ENCODE results near the gene TRERF1.

TRERF1 gene

DNA sequence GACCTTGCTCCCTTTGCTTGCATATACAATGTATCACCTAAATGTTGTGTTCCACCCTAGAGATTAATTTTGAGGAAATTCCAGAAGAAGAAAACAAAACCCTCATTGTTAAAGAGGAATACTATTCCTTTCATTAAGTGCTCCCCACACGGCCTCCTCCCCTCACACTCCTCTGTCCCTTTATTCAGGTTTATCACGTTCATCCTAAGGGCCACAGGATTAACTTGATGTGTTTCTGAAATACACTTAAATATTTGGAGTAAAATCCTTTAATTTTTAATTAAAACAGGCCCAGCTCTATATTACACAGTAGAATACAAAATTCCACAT, 144.6 kb downstream of the TRERF1 start:
- DNase-seq (ENCODE audit: low read depth in 2 of 2) = no peak

DNA sequence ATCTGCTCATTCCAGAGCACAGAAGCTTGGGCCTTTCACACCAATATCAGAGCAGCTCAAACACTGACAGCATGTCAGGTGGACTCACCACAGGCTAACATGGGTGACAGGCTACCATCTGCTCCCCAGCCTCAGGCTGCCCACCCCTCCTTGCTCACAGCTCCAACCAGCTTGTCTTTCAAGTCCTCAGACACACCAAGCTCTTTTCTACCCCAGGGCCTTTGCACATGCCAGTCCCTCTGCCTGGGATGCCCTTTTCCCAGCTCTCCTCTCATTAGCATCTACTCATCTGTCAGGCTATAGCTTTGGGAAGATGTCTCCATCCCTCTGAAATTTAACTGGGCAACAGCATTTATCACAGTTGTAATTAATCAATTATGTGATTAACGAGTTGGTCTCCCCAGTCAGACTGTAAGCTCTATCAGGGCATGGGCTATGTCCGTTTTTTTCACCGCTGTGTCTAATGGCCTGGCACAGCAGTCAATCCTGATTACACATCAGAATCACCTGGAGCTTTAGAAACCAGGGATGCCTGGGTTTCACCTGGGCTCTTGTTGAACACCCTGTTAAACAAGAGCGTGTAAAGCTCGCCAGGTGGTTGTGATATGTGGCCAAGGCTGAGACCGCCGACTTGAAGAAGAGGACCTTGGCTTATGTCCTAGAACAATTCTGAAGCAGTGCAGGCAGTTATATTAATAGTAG, 145.1 kb downstream of the TRERF1 start:
- DNase-seq (ENCODE audit: low read depth in 2 of 2) = no peak

DNA sequence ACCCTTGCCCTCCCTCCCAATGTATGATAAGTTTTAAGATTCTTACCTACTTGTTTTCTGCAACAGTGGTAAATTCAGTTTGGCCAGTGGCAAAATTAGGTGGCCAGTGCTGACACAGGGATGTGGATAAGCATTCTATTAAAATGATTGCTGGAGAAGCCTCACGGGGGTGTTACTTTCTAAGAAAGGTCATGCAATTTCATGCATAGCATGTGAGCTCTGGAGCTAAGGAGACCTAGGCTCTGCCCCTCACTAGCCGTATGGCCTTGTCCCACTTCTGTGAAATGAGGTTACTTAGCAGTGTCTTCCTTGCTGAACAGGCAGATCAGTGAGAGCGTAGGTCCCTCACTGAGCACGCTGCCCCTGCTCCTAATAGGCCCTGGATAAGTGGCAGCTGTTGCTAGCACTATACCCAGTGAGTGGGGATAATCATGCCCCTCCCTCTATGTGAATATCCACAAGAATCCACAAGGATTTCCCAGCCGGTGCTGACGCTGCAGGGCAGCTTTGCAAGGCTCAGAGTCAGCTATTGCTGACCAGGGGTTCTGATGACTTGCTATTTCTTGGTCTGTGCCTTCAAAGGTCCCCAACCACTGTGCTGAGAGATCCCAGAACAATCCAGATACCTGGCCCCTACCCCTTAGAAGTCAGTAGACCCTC, 147.5 kb downstream of the TRERF1 start:
- DNase-seq (ENCODE audit: low read depth in 2 of 2) = no peak

DNA sequence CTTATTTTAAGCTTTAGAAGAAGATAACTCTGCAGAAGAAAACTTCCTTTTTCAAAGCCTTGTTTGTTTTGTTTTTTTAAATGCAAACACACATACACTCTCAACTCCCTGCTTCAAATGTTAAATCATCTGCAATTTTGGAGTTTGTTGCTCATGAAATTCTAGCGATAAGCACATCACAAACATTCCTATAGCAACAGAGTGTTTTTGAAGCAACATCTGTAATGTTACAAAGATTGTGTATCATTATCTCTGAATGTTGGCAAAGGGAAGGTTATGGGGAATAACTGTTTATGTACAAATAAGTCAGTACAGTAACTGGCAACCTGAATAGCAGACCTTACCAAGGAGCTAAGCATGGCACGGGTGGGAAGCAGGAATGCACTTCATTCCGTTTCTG, 149.3 kb downstream of the TRERF1 start:
- DNase-seq (ENCODE audit: low read depth in 2 of 2) = no peak

DNA sequence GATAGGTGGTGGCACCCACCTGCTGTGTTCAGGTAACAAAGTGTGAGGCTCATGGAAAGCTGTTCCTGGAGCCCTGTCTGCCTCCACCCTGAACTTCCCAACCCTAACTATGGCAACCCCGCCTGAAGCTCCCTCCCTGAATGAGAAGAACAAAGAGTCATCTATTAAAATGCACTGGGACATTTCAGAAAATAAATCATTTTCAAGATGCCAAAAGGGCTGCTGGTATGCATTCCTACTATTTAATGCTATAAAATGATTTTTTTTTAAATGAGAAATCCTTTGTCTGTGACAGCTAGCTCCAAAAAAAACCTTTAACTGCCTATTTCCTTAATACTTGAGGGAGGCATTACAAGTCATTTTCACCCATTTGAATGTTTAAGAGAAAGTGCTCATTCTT, 149.7 kb downstream of the TRERF1 start:
- DNase-seq (ENCODE audit: low read depth in 2 of 2) = no peak

DNA sequence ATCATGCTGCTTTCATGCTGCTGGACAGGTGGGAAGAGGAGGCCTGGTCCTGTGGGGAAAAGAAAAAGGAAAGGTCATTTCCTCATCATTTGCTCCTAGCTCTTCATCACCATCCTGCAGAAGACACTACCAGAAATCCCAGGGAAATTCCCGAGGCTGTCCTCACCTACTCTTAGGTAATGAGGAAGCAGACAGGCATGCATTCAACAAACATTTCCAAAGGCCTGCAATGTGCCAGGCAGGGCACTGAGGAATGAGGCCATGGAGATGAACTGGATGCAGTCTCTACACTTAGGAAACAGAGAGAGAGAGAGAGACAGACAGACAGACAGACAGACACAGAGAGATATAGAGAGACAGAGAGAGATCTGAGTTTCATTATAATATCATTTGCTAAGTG, 151.0 kb downstream of the TRERF1 start:
- DNase-seq (ENCODE audit: low read depth in 2 of 2) = no peak

DNA sequence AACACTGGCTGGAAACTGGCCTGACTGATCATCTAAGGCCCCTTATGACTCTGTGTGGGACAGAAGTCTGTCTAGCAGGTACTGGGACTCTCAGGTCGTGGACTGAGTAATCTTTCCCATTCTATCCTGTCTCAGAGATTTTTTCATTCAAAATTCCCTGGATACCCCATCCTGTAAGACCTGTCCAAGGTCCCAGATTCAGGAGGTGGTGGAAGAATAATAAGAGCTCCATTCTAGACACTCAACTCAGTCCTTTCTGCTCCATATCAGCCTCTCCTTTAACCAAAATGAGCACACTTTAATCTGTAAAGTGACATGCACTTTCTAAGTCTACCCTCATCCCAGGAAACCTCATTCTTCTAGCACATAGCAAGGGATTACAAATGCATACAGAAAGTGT, 151.5 kb downstream of the TRERF1 start:
- DNase-seq (ENCODE audit: low read depth in 2 of 2) = no peak

DNA sequence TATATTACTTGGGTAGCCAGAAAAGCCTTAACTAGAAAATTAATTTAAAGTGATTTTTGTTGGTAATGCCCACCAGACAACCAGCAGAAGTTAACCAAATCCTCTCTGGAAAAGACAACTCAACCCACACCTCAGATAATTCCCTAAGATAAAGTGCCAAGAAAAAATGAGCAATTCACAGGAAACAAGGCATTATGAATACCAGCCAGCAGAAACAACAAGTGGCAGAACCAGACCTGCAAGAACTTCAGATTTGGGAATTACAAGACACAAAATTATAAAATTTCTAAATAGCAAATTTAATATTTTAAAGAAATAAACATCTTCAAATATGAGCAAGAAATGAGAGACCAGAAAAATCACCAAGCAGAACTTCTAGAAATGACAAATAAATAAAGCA, 154.1 kb downstream of the TRERF1 start:
- no peak for DNase-seq (ENCODE audit: low read depth in 2 of 2)

DNA sequence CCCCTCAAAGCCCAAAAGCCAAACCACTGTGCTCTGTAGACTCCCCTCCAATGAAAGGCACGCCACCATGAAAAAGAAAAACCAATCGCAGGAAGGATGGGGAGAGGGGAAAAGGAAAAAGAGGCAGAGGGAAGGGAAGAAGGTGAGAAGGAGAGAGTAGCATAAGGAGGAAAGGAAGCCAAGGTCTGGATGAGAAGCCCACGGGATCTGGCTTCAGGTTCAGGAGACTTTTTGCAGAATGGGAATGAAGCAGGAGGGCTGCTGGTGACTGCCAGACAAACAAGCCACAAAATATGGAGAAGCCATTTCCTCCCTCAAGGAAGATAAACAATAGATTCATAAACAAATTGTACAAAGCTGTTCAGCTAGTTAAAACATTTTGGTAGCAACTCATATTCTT, 155.1 kb downstream of the TRERF1 start:
- DNase-seq (ENCODE audit: low read depth in 2 of 2) = no peak

DNA sequence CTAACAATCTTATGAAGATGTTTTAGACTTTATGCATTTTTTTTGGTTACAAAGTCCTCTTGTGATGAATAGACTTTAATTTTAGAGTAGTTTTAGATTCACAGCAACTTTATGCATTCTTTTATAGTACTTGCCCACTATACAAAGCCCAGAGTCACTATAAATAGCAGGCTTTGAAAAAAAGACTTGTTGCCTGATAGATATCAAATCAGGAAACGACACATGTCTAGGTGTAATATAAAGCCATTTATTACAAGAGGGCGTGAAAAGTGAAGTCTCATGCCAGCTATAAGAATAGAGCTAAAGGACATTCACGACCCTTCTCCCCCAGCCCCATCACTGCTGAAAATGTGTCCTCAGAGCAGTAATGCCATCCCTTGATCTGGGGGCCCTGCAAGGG, 156.0 kb downstream of the TRERF1 start:
- DNase-seq (ENCODE audit: low read depth in 2 of 2) = no peak

DNA sequence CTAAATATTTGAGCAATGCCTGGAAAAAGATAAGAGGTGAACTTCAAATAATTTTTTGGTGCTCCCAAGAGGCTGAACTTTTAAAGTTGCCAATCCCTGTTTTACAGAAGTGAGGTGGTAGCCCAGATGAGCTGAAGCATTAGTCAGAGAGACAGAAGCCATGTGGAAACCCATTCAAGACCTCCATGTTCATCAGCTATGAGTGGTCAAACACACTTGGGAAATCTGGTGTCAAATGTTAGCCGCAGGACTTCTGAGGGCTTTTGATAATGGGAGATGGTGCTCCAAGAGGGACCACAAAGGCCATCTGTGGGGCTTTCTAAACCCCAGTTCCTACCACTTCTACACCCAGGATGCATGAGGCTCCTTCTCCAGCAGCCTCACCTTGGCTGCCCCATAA, 156.5 kb downstream of the TRERF1 start:
- no peak for DNase-seq (ENCODE audit: low read depth in 2 of 2)

DNA sequence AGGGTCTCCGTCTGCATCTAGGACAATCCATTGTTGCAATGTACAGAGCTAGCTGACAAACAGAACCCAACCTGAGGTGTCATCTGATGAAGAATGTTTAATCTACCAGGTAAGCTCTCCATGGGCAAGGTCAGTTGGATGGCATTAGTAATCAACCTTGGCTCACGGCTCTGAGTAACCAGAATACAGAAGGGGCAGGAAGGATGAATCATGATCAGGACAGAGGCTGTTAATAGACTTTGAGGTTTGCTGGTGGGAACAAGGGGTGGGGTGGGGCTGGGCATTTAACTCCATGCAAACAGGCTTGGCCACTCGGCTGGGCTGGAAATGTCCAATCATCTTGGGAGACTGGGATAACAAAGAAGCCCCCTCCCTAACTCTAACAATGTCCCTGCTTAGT, 157.0 kb downstream of the TRERF1 start:
- no peak for DNase-seq (ENCODE audit: low read depth in 2 of 2)

DNA sequence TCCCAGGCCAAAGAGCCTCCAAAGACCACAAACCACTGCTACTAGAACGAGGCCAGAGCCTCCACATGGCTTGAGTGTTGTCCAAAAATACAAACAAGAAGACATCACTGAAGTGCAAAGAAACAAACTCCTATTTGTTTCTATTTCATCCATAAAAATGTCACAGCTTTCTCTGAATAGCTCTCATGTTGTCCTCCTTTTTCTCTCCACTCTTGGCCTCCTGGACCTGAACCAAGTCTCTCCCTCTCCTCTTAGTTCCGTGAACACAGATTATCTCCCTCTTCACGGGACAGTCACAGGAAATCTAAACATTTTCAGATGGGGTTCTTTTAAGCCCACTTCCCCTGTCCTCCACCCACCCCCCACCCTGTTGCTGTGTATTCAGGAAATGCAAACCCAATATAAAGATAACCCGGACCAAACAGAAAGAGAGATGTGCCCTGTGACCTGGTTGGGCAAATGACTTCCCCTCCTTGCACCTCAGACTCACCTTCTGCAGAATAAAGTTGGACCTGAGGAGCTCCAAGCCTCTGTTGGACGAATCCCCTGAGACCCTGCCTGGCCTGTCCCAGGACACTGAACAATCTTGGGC, 158.2 kb downstream of the TRERF1 start:
- no peak for DNase-seq (ENCODE audit: low read depth in 2 of 2)

DNA sequence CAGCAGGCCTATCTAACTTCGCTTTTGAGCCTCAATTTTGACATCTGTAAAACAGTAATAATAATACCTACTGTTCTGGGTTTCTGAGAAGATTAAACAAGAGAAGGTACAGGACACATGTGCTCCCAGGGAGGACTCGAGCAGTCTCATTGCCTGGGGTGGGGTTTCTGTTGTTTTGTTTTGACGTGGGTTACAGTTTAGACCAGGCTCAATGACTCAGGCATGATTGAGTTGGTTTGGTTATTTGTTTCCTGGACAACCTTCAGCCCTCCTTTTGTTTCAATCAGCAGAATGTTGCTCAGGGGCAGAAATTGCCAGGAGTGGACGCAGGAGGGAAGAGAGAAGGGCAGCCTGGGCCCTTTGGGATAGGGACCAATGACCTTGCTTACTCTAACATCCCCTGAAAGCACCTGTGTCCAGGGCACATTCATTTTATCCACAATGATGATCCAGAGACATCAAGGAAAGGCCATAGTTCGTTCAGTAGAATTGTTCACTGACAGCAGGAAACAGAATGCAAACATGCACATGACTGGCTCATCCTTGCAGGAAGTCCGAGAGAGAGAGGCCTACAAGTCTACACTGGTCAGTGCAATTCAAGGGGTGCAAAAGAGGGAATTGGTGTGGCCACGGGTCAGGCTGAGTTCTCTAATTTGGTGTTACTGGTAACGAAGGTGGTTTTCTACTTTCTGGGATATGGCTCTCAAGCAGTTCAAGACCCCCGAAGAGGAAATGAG, 159.6 kb downstream of the TRERF1 start:
- DNase-seq (ENCODE audit: low read depth in 2 of 2) = no peak

DNA sequence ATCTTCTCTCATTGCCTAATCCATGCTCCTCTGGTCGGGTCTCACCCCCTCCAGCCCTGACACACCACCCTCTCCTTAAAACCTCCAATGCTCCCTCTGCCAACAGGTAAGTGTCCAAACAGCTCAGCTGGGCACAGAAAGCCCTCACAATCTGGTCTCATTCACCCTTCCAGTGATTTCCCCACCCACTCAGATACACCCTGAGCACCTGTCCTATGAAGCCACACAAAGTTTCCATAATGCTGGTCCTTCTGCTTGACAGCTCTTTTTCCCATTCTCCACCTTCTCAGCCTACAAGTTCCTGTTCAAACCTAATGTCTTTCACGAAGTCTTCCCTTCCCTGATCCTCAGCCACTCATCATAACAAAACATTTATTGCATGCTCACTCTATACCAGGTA, 164.0 kb downstream of the TRERF1 start:
- DNase-seq (ENCODE audit: low read depth in 2 of 2) = no peak

DNA sequence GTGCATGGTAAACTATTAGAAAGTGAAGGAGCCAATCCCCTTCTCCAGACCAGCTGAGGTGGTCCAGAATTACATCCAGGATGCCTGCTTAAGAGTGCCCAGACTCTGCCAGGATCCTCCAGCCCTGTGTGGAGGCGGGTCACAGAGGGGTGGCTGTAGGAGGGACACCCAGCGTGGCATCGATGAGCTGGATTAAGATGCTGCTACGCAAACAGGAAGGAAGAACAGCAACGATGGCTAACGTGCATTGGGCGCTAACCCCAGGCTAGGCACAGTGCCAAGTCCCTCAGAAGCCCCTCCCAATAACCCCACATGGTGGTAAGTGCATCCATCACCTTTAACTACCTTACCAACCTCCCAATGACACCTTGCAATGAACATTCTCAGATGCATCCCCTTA, 170.2 kb downstream of the TRERF1 start:
- peak in 1 of 2 donors; percentile 24 for DNase-seq (ENCODE audit: low read depth in 2 of 2)

DNA sequence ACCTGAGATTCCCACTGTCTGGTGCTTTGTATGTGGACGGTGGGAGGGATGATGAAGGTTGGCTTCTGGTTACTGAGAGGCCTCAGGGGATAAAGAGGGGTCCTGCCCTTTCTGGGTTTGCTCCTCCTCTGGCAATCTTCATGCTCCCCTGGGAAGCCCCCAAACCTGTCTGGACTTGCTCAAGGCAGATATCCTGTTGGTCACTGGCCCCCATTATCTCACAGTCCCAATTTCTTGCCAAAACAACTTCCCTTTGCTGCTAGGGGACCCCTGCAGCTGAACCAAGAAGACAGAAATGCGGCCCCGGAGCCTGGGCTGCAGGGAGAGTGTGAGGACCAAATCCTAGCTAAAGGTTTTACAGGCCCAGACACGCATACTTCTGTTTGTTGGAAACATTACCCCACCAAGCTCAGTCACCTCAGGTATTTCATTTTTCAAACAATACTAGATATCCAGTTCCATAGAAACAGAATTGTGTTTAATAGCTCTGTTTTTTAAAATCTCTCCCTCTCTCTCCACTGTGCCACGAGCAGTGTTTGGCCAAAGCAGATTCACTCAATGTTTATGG, 170.7 kb downstream of the TRERF1 start:
- no peak for DNase-seq (ENCODE audit: low read depth in 2 of 2)

DNA sequence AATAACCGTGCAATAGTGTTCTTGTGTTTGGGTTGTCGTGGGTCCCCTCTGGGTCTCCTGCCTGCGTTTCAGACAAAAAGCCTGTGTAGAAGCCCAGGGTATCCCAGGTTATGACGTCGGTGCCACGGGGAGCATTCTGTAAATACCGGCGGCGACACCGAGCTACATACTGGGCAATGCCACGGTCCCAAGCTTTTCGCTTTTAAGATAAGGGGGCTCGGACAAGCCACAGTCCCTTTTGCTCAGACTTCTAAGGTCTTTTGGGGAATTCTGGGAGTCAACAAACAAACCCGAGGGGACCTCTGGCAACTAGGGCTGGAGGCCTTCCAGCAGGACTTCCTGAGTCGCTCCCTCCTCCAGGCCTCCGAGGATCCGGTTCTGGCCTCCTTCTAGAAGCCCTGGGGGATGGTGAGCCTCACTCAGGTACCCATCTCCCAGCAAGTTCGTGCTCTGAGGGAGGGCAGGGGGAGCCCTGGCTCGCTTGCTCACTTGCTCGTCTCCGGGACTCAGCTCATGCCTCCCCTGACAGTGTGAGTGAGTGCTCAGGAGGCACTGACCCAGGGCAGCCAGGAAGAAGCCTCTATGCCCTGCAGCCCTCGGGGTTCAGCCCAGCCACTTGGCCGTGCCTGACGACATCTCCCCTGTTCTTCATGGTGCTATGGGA, 171.6 kb downstream of the TRERF1 start:
- no peak for DNase-seq (ENCODE audit: low read depth in 2 of 2)

DNA sequence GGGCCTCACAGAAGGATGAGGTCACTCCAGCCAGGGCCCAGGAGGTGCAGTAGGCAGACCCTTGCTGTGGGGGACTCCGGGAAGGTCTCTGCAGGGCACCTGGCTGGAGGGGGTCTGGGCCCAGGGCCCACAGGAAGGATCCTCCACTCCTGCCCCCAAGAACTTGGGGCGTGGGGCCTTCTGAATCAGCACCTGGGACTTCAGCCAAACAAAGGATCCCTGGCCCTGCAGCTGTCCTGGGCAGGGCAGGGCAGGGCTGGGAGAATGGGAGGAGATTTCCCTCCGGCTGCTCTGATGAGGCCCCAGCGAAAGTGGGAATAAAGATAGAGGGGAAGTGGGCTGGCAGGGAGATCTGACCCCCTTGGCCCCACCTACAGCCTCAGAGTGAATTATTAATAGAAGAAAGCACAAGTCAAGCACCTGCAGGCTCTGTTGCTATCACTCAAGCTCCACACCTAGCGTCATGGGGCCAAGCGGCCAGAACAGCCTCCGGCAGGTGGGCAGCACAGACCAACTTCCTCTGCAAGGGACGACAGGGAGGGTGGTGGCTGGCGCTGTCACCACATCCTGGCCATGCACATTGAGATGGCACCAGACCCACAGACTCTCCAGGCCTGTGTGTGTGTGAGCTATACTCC, 172.5 kb downstream of the TRERF1 start:
- DNase-seq (ENCODE audit: low read depth in 2 of 2) = peak in 1 of 2 donors; percentile 13

DNA sequence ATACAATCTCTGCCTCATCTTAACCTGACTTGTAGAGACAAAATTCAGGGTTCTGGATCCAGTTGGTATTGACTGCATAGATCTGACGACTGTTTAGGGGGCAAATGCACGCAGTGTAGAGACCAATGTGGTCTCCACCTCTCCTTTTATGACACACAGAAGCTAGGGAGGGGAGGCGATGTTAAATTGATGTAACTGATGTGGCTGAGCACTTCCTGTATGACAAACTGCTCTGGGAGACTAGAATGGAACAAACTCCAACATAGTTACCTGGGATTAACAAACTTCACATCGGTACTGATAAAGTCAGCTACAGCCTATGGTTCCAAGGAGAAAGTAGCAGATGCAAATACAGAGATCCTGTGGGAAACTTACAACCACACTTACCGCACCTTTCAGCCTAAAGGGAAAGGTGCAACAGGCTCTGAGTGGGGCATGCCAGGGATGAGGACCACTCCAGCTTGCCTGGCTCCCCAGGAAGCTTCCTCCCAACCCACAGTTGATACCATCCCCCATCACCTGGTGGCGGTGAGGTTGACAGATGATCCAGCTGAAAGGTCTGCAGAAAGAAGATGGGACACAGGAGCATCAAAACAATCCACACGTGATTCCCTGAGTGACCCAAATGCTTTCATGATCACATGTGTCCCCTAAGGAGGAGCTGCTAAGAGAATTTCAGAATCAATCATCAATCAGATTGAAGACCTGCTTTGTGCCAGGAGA, 173.4 kb downstream of the TRERF1 start:
- no peak for DNase-seq (ENCODE audit: low read depth in 2 of 2)
